Heart right ventricle (tissue), 16 donors: ENCODE measurements around the gene ASB14. TPM values are rescaled to one million over a fixed set of nuclear protein-coding genes. Genes with fewer than 3 reads are reported as not detected.

Experiments used
- ATAC-seq, 8 donors: fragments of 200-7000 bp; cut with Tn5 transposase; one replicate each; pipeline ENCODE4 v1.9.1; 2020; ENCODE audit warnings: mild to moderate bottlenecking in 8 of 8, moderate library complexity in 8 of 8, moderate number of reproducible peaks in 1 of 8
- DNase-seq, 2 donors: peaks; one replicate each; pipeline ENCODE4 v3.0.0-alpha.2; 2020
- H3K27ac ChIP-seq, 10 donors: fragments of 200-600 bp; sonication (generic) in 2 of 10; one replicate each; pipeline versions ENCODE4 v1.5.0 to v1.8.0; 2020 to 2022; ENCODE audit warnings: mild to moderate bottlenecking in 3 of 10
- H3K27me3 ChIP-seq, 7 donors: fragments of 200-600 bp; one replicate each; pipeline ENCODE4 v1.8.0; 2021 to 2022; ENCODE audit warnings: mild to moderate bottlenecking in 2 of 7
- H3K36me3 ChIP-seq, 9 donors: fragments of 200-600 bp; sonication (generic) in 1 of 9; one replicate each; pipeline versions ENCODE4 v1.5.0 to v1.8.0; 2020 to 2022; ENCODE audit warnings: mild to moderate bottlenecking in 2 of 9
- H3K4me1 ChIP-seq, 9 donors: fragments of 200-600 bp; sonication (generic) in 1 of 9; one replicate each; pipeline versions ENCODE4 v1.5.0 to v1.8.0; 2020 to 2022; ENCODE audit warnings: mild to moderate bottlenecking in 4 of 9
- H3K4me3 ChIP-seq, 10 donors: fragments of 200-600 bp; sonication (generic) in 2 of 10; one replicate each; pipeline versions ENCODE4 v1.5.0 to v1.8.0; 2020 to 2022; ENCODE audit warnings: mild to moderate bottlenecking in 7 of 10, moderate library complexity in 2 of 10
- H3K9me3 ChIP-seq, 11 donors: fragments of 200-600 bp in 10 of 11; sonication (generic) in 2 of 11; one replicate each; pipeline versions ENCODE4 v1.5.0 to v1.8.0; 2013 to 2022; ENCODE audit warnings: mild to moderate bottlenecking in 2 of 11, control low read depth in 1 of 11, moderate library complexity in 1 of 11
- CTCF ChIP-seq, 9 donors: fragments of 200-600 bp; sonication (generic) in 2 of 9; IDR thresholded peaks; one replicate each; pipeline versions ENCODE4 v1.5.0 to v1.8.0; 2021 to 2022; ENCODE audit warnings: antibody characterized with exemption in 9 of 9, mild to moderate bottlenecking in 5 of 9, moderate library complexity in 1 of 9
- WGBS, 2 donors: extraction: QIAGEN DNeasy Blood & Tissue Kit; methylation state at CpG; one replicate each; pipeline ENCODE4 v1.1.7; 2013; ENCODE audit warnings: inconsistent platforms in 1 of 2; 5-methylcytosine and 5-hydroxymethylcytosine counted together
- intact Hi-C, 10 donors: fragments of 100-400 bp; cut with DNase I; formaldehyde crosslinking; loops; one replicate each; pipeline versions ENCODE4 v1.11.1 to v1.14.2; 2022
- polyA plus RNA-seq, 2 donors: library from polyadenylated mRNA; stranded (reverse); fragments of 200-250 nt; gene quantifications; one replicate each; pipeline ENCODE4 v1.2.3, GENCODE V29; 2013
- total RNA-seq, 10 donors: library from RNA; stranded (reverse); fragmentation: NEBNext Ultra II Directional in 3 of 10; extraction: Animal tissue kit (Norgen Biotek cat#: 25700) in 3 of 10; gene quantifications; one replicate each; pipeline versions ENCODE4 v1.2.1 to v1.2.4, GENCODE V29; 2021 to 2023
- donor health status: Arrhythmogenic right ventricular cardiomyopathy.
- donor health status: ischemic (EF 13 %, LVEDD 7.1; RV severe dilation, severe dysfunction).
- donor health status: healthy with polysubstance abuse.
- donor health status: DM: no; HTN: yes; CAD: no.
- donor health status: DM: no; HTN: no; CAD: no.
- donor health status: ischemic (EF 25% LVEDD 6.9; RV normal size, moderate dysfunction).
- donor health status: ischemic (EF 25% LVEDD 5.7; RV mildly dilated, moderate dysfunction).
- donor health status: healthy.
- donor health status: DM: yes; HTN: yes; CAD: no.
- donor health status: Ischemic cardiomyopathy.
- donor health status: ischemic (EF 35%, LVEDD 5.7; RV mildly dilated, moderate dysfunction).
- donor health status: nonischemic (EF 11% LVEDD 7.7; RV severe dilation, severe dysfunction).
- donor health status: DM: yes; HTN: yes; CAD: no.
- donor health status: PGD.
- donor health status: ischemic (EF 29% LVEDD 5.4; RV normal size, mild dysfunction).
- donor health status: nonischemic (EF 23%, LVEDD 6.1; RV moderate dilation, normal function).

ASB14 gene
- total and polyA plus RNA-seq, 12 donors, result 0.01 to 26.2 (median 8.7) TPM

DNA sequence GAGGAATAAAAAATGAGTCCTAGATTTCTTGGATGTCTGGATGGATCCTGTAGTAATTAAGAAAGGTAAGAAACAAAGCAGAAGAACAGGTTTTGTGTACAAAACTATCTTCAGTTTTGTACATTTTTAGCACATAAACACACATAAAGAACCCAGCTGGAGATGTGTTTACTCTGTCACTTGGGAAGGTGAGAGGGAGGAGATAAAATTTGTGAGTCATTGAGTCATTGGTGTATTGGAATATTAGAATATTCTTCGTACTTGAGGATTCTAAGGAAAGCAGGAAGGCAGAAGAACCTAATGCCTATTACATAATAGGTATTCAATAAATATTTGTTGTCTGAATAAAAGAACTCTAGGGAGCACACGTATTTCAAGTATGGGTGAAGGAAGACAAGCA lies 47.5 kb downstream of the ASB14 start:
- Histone ChIP-seq H3K27me3 (no peaks in the 10 kb centered on the region), H3K27ac (no peak overlapping the region), H3K4me1 (no peaks in the 10 kb centered on the region), H3K4me3 (no peak overlapping the region), H3K36me3 (peaks cover 0 to 100% (median 66%) of the 10 kb centered on the region in 9 donors), H3K9me3 (no peaks in the 10 kb centered on the region)
- DNase-seq (no peak), ATAC-seq (no peak)
- no peak for TF ChIP-seq CTCF (IDR thresholded peaks at IDR 0.05)
- WGBS, 2 donors, result 87 to 91% methylated on average over 2 of the region's 2 CpGs
- intact Hi-C loops, result no loop called here

DNA sequence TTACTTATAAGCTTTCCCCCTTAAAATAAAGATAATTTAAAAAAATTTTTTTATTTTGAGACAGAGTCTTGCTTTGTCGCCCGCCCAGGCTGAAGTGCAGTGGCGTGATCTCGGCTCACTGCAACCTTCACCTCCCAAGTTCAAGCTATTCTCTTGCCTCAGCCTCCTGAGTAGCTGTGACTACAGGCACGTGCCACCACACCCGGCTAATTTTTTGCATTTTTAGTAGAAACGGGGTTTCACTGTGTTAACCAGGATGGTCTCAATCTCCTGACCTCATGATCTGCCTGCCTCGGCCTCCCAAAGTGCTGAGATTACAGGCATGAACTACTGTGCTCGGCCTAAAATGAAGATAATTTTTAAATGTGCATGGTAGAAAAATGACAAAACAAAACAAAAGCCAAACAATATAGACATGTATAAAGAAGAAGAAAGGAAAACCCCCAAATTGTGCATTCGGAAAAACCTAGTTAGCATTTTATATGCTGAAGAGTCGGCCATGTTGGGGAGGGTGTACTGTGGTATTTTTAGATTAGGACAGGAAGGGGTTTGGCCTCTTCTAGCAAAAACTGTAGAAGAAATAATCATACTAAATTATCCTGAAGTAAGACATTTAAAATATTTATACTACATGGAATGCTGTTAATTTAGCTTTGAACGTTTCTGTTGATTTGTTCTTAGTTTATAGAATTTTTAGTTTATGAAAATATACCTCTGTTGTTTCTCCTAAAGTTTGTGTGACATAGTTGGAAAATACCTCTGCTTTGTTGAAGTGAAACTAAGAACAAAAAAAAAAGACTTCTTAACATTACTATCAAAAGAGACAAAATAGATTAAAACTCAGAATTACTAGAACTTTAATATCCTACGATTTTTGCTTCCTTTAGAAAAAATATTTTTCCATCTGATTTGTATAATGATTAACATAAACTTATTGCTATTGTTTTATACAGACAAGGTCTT lies 57.6 kb downstream of the ASB14 start:
- no peak overlapping the region for H3K27ac ChIP-seq
- no peak for TF ChIP-seq CTCF (IDR thresholded peaks at IDR 0.05)
- H3K4me3 ChIP-seq, result no peak overlapping the region
- ATAC-seq (no peak), DNase-seq (no peak)
- H3K4me1 ChIP-seq, result peaks cover 0 to 32% (median 18%) of the 10 kb centered on the region in 9 donors
- H3K9me3 ChIP-seq, result no peaks in the 10 kb centered on the region
- peaks cover 0 to 45% (median 21%) of the 10 kb centered on the region in 9 donors for H3K36me3 ChIP-seq
- WGBS, 2 donors, result 89 to 91% methylated on average over 13 of the region's 13 CpGs
- H3K27me3 ChIP-seq, result no peaks in the 10 kb centered on the region
- intact Hi-C loops, result no loop called here

GRCh38 chr3:57233799-57234198 lies 58.7 kb downstream of the ASB14 start:
- Histone ChIP-seq H3K36me3 (peaks cover 0 to 34% (median 11%) of the 10 kb centered on the region in 9 donors), H3K4me3 (no peak overlapping the region), H3K27me3 (no peaks in the 10 kb centered on the region), H3K9me3 (no peaks in the 10 kb centered on the region), H3K4me1 (peaks cover 0 to 43% (median 29%) of the 10 kb centered on the region in 9 donors), H3K27ac (no peak overlapping the region)
- no peak for TF ChIP-seq CTCF (IDR thresholded peaks at IDR 0.05)
- no peak for DNase-seq
- intact Hi-C loops, result no loop called here
- 91 to 93% methylated on average over 2 of the region's 2 CpGs for WGBS, 2 donors
- no peak for ATAC-seq

DNA sequence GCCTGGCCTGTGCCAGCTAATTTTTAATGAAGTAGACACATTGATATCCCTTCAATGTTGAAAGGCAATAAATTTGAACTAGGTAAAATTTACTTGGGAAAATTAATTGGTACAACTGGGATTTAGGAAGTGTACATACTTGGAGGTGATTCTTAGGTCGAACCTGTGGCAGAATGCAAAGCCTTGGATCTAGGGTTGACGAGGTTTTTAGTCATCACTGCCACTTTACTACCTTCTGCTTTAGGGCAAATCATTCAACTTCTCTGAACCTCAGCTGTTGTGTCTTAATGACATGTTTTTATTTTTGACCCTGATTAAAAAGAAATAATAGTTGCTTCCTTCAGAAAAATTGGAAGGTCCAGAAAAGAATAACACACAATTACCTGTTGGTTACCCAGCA lies 62.5 kb downstream of the ASB14 start:
- peaks cover 0 to 56% (median 42%) of the 10 kb centered on the region in 9 donors for H3K4me1 ChIP-seq
- H3K4me3 ChIP-seq, result no peak overlapping the region
- no peak for TF ChIP-seq CTCF (IDR thresholded peaks at IDR 0.05)
- no peak for DNase-seq
- no peaks in the 10 kb centered on the region for H3K9me3 ChIP-seq
- H3K36me3 ChIP-seq, result no peaks in the 10 kb centered on the region
- intact Hi-C loops, result no loop called here
- H3K27ac ChIP-seq, result no peak overlapping the region
- H3K27me3 ChIP-seq, result no peaks in the 10 kb centered on the region
- 78 to 86% methylated on average over 2 of the region's 2 CpGs for WGBS, 2 donors
- ATAC-seq, result no peak
